ENCODE measurements around the gene RASAL3. TPM values are rescaled to one million over a fixed set of nuclear protein-coding genes. Genes with fewer than 3 reads are reported as not detected.

Gene RASAL3
- total RNA-seq, 4 donors from 2014 or later, result 2.5 to 3.9 (median 2.8) TPM

DNA sequence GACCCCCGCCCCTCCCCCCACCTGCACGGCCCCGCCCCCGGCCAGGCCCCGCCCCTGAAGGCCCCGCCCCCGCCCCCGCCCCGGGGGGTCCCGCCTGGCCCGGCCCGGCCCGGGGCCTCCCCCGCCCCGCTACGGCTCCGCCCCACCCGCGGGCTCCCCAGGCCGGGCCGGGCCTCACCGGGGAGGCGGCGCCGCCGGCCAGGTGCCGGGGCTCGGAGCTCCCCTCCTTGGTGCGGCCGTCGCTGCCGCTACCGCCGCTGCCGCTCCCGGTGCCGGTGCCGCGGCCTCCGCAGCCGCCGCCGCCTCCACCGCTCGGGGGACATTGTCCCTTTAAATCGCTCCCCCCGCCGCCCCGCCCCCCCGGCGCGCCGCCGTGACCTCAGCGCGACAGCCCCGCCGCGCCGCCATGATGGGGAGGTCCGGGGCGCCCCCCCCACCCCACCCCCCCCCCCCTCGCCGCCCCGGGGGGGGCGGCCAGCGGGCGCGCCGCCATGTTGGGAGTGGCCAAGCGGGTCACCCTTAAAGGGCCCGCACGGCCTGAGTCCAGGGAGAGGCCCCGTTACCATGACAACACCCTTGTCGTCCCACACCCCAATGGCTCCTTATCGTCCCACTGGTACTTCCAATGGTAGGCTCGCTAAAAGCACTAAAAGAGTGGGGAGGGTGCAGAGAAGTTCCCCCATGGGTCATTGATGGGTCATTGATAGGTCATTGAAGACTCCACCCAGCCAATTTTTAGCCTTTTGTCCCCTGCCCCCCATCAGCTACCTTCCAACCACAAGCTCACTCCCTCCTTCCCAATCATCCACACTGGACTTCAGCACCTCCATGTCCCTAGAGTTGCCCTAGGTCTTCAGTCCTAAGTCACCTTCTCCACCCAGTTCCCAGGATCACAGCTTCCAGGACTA is 14.5 kb downstream of the RASAL3 start, which contains the start of gene WIZ:
WIZ (minus strand) TSS at position 337 of the 908 bp plus-strand sequence. CDS start 1,649 bp downstream, outside the sequence.
- Histone ChIP-seq H3K9me3 (no peaks in the 10 kb centered on the region), H3K27me3 (peaks cover 0 to 11% (median 2%) of the 10 kb centered on the region in 4 donors), H3K4me1 (peaks cover 28 to 51% (median 39%) of the 10 kb centered on the region in 4 donors), H3K4me3 (peak within 1 kb of the TSS; percentile 72 to 93 (median 78)), H3K27ac (replicated peaks in 1 of 4) (peak within 1 kb of the TSS; percentile 78 to 88 (median 88)), H3K36me3 (peaks cover 0 to 32% (median 12%) of the 10 kb centered on the region in 4 donors)
- intact Hi-C loops (cut with DNase I), result loop anchor here (5.0 to 10.0 kb wide), 4 partner anchors 107 to 345 kb away; partner anchors contain the start of gene SYDE1
- DNase-seq (ENCODE audit: extremely low spot score), result peak; percentile 97
- TF ChIP-seq POLR2A (IDR thresholded peaks at IDR 0.05; ENCODE audit: low read depth) (no peak), POLR2AphosphoS5 (IDR thresholded peaks at IDR 0.05) (peak; percentile 19 to 44)
- WGBS, result 0% methylated on average over 2 of the region's 77 CpGs

GRCh38 chr19:15448778-15449619 is 15.3 kb downstream of the RASAL3 start:
- DNase-seq (ENCODE audit: extremely low spot score), result no peak
- intact Hi-C loops (cut with DNase I), result no loop called here
- Histone ChIP-seq H3K4me1 (peaks cover 31 to 53% (median 40%) of the 10 kb centered on the region in 4 donors), H3K4me3 (peak overlapping the region; percentile 72 to 93 (median 78)), H3K36me3 (peaks cover 0 to 36% (median 16%) of the 10 kb centered on the region in 4 donors), H3K27ac (replicated peaks in 1 of 4) (peak overlapping the region; percentile 78 to 88 (median 88)), H3K27me3 (peaks cover 0 to 3% (median 0%) of the 10 kb centered on the region in 4 donors), H3K9me3 (no peaks in the 10 kb centered on the region)
- WGBS, result 6% methylated on average over 16 of the region's 43 CpGs
- TF ChIP-seq POLR2AphosphoS5 (IDR thresholded peaks at IDR 0.05) (no peak), EP300 (IDR thresholded peaks at IDR 0.05) (no peak), POLR2A (IDR thresholded peaks at IDR 0.05; ENCODE audit: low read depth) (no peak)
- TF ChIP-seq, protein P1, sequence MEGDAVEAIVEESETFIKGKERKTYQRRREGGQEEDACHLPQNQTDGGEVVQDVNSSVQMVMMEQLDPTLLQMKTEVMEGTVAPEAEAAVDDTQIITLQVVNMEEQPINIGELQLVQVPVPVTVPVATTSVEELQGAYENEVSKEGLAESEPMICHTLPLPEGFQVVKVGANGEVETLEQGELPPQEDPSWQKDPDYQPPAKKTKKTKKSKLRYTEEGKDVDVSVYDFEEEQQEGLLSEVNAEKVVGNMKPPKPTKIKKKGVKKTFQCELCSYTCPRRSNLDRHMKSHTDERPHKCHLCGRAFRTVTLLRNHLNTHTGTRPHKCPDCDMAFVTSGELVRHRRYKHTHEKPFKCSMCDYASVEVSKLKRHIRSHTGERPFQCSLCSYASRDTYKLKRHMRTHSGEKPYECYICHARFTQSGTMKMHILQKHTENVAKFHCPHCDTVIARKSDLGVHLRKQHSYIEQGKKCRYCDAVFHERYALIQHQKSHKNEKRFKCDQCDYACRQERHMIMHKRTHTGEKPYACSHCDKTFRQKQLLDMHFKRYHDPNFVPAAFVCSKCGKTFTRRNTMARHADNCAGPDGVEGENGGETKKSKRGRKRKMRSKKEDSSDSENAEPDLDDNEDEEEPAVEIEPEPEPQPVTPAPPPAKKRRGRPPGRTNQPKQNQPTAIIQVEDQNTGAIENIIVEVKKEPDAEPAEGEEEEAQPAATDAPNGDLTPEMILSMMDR (IDR thresholded peaks at IDR 0.05), result no peak

GRCh38 chr19:15448044-15448777 is 16.1 kb downstream of the RASAL3 start:
- WGBS, result 58% methylated on average over 15 of the region's 17 CpGs
- Histone ChIP-seq H3K4me3 (peak overlapping the region in 2 of 4 donors; percentile 72 to 85), H3K36me3 (peaks cover 0 to 36% (median 16%) of the 10 kb centered on the region in 4 donors), H3K27me3 (no peaks in the 10 kb centered on the region), H3K4me1 (peaks cover 23 to 46% (median 38%) of the 10 kb centered on the region in 4 donors), H3K9me3 (no peaks in the 10 kb centered on the region), H3K27ac (replicated peaks in 1 of 4) (peak overlapping the region; percentile 78 to 88 (median 88))
- intact Hi-C loops (cut with DNase I), result no loop called here
- TF ChIP-seq POLR2A (IDR thresholded peaks at IDR 0.05; ENCODE audit: low read depth) (no peak), POLR2AphosphoS5 (IDR thresholded peaks at IDR 0.05) (no peak), EP300 (IDR thresholded peaks at IDR 0.05) (no peak)
- TF ChIP-seq, protein P1 (IDR thresholded peaks at IDR 0.05), result no peak
- DNase-seq (ENCODE audit: extremely low spot score), result no peak

DNA sequence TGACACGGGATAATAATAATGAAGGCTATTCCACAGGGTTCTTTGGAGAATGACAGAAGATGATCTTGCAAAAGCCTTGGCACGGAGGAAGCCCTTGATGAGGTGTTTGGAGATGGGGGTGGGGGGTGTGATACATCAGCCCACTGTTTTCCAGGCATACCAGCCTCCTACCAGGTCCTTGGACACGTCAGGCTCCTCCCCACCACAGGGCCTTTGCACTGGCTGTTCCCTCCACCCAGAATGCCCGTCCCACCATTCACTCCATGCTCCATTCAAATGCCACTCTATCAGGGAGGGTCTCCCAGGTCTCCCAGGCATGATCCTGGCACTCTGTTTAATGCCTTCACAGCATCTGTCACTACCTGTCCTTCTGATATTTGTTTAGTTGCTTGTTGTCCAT is 17.3 kb downstream of the RASAL3 start:
- Histone ChIP-seq H3K4me3 (no peak overlapping the region), H3K4me1 (peaks cover 11 to 34% (median 29%) of the 10 kb centered on the region in 4 donors), H3K27me3 (no peaks in the 10 kb centered on the region), H3K36me3 (peaks cover 0 to 36% (median 16%) of the 10 kb centered on the region in 4 donors), H3K9me3 (no peaks in the 10 kb centered on the region), H3K27ac (replicated peaks in 1 of 4) (no peak overlapping the region)
- 78% methylated on average over 4 of the region's 4 CpGs for WGBS
- intact Hi-C loops (cut with DNase I), result no loop called here
- TF ChIP-seq POLR2AphosphoS5 (IDR thresholded peaks at IDR 0.05) (no peak), POLR2A (IDR thresholded peaks at IDR 0.05; ENCODE audit: low read depth) (no peak), EP300 (IDR thresholded peaks at IDR 0.05) (no peak)
- TF ChIP-seq, protein P1 (IDR thresholded peaks at IDR 0.05), result no peak
- no peak for DNase-seq (ENCODE audit: extremely low spot score)

Data from esophagus muscularis mucosa (tissue), 4 donors.